ENCODE results near the gene TBXT.
"Not testable (repeated sequence)": the region's sequence is repeated elsewhere in the genome, so short reads cannot be mapped to it uniquely, and the experiment has no call there.

TBXT gene, protein sequence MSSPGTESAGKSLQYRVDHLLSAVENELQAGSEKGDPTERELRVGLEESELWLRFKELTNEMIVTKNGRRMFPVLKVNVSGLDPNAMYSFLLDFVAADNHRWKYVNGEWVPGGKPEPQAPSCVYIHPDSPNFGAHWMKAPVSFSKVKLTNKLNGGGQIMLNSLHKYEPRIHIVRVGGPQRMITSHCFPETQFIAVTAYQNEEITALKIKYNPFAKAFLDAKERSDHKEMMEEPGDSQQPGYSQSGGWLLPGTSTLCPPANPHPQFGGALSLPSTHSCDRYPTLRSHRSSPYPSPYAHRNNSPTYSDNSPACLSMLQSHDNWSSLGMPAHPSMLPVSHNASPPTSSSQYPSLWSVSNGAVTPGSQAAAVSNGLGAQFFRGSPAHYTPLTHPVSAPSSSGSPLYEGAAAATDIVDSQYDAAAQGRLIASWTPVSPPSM

DNA sequence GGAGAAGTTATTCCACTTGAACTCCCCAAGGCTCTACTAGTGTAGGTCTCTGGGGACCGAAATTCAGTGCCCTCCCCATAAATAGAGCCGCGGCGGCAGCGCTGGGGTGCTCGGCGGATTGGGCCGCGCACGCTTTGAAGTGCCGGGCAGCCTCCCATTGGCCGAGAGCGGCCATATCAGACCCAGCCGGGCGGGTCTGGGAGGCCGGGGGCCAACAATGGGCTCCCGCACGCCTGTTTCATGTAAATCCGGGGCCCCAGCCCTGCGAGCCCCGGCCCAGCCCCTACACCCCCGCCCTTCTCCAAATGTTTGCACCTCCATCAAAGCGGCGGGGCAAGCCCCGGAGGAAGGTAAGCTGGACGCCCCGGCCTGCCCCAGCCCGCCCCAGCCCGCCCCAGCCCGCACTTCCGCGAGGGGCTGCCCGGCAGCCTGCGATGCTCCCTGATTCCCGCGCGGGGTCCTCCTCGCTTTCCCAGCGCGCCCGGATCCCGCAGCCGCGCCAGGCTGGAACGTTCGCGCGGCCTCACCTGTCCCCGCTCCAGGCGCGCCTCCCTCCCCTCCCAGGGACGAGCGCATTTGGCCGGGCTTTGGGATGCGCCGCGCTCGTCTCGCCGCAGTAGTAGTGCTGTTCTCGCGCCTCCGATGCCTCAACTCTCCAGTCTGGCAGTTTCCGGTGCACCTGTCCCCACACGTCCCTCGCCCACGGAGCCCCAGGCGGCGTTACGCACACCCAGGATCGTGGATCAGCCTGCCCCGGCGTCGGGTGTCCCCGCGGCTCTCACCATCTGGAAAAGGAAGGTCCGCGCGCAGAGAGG lies at the start of gene TBXT:
TSS of gene TBXT (minus strand) at position 51 of the 815 bp plus-strand sequence. CDS start 260 bp downstream, outside the sequence.
- no peak for DNase-seq

DNA sequence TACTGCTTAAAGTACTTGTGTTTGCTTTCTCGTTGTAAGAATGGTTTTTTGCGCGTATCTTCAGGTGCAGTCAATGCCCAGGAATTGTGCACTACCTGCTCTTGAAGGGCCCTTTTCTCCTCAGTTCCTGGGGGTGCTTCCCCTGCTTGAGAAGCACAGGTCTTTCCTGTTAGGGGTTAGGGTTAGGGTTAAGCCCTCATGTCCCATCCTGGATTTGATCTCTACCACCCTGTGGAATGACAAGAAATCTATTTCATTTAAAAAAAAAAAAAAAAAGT lies 39.6 kb upstream of the TBXT start:
- DNase-seq, result no peak

DNA sequence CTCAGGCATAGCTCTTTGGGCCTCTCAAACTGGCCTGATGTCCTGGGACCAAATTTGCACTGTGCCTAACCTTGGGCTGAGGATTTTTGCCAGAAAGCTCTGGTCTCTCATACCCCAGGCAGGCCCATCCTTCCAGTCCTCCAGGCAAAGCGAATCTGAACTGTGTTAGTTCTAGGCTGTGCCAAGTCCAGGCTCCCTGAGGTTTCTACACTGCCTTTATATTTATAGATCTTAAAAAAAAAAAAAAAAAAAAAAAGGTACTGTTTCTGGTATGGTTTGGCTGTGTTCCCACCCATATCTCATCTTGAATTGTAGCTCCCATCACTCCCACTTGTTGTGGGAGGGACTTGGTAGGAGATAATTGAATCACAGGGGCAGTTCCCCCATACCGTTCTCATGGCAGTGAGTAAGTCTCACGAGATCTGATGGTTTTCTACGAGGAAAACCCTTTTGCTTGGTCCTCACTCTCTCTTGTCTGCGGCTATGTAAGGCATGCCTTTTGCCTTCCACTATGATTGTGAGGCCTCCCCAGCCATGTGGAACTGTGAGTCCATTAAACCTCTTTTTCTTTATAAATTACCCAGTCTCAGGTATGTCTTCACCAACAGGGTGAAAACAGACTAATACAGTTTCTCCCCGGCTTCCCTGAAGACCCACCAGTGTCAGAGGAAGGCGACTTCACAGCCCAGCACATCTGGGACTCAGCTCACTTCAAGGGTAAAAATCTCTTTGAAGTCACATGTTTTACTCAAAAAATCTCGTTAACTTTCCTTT lies 39.0 kb upstream of the TBXT start:
- DNase-seq, result no peak

DNA sequence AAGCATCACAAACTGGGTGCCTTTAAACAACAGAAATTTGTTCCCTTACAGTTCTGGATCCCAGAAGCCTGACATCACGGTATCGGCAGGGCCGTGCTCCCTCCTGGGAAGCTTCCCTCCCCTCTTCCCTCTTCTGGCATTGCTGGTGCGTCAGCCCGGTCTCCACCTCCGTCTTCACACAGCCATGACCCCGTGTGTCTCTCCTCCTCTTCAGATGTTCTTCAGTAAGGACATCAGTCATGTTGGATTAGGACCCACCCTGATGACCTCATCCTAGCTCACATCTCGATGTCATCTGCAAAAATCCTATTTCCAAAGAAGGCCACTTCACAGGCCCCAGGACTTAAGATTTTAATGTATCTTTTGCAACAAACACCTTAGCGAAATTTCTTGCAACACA lies 38.4 kb upstream of the TBXT start:
- no peak for DNase-seq

DNA sequence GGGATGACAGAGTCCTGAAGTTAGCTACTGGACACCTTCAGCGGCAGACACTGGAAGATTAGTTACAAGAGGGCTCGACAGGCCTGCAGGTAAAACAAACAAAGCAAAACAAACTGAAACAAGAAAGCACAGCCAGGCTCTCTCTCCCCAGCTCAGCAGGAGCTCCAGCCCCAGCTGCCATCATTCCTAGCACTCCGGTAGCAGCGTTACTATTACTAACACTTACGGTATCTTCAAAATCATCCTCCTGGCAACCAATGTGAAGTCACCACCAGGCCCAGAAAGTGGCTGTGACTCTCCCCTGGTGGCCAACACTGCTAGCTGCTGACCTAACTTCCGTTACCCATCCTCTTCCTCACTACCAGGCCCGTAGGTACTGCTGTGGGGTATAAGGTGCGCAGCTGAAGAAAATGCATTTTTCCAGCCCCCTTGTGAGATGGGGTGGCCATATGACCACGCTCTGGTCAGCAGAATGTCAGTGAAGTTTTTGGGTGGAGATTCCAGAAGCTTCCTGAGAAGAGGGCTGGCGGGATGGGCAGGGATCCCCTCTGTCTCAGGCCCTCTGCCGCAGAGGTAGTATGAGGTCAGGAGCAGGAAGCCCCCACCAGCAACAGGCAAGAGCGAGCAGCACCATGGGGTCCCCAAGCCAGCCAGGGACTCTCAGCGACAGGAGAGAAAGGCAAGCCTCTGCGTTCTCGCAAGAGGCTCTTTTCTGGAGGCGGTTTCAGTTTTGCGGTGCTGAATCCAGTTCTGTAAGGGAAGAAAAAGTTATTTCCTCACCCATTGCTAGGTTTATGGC lies 37.4 kb upstream of the TBXT start:
- DNase-seq, result no peak

DNA sequence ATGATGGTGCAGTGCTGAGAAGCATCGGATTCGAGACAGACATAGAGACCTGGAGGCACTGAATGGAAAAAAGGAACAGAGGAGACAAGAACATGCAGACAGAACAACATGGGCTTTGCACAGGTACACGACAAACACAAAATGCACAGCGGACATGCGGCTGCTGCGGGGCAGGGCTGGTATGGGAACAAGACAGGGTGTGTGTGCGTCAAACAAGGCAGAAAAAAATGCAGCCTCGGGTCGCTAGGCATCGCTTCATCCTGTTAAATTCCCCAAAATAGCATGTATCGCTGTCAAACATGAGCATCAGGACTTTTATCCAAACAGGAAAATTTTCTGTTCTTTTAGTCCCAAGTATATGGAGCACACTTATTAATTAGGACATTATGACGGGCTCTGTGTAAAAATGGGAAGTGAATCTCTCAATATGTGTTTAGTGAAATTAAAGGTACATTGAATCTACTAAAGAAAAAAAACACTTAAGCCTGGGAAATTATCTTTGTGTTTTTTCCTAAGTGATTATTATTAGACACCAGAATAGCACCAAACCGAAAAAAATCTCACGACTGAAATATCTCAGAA lies 36.1 kb upstream of the TBXT start:
- no peak for DNase-seq

DNA sequence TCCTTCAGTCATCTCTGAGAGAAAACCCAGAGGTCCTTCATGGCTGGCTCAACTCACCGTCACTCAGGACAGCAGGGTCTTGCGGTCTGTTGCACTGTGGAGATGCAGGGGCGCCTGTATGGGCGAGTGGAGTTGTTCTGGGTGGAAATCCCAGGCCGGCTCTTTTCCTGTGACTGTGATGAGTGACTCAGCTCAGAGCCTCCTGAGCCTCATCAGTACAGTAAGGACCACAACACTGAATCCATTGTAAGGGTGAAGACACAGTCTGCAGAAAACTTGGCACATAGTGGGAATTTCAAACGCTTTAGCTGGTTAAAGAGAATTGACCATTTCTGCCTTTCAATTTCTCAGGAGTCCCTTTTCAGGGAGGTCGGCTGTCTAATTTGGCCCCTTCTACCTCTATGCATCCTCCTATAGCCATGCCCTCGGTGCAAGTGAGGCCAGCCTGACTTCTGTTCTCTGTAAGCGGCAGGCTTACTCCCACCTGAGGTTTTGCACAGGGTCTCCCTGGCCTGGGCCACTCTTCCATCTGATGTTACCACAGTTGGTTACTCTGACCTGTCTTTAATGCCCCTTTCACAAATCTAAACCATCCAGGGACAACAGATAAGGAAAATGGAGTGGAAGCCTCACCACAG lies 35.5 kb upstream of the TBXT start:
- DNase-seq, result no peak

DNA sequence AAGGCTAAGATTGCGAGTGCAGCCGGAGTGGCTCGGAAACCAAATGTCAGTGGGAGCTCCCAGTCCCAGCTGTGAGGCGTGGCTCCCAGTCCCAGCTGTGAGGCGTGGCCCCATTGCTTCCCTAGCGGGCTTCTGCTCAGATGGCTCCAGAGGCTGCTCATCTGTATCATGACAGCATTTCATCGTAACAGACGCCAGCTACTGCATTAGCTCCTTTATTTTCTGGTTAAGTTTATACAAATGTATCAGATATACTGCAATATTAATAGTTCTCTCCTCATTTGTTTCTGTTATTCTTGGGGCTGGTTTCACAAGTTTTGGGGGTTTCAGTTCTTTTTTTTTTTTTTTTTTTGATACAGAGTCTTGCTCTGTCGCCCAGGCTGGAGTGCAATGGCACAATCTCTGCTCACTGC lies 34.7 kb upstream of the TBXT start:
- no peak for DNase-seq

DNA sequence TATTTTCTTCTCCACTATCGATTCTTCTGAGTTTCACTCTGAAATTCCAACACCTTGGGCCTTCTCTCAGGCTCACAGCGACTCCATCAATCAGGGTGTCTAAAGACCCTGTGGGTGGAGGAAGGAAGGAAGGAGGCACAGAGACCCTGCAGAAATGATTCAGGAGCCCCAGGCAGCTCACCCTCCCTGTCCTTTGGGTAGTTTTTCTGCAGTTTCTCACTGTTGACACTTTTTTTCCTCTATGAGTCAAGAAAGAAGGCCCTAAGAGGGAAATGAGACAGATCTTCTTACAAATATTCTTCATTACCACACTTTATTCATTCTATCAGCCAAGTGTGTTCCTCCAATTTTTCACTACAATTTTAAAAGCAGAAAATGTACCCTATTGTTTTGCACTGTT lies 34.2 kb upstream of the TBXT start:
- DNase-seq, result no peak

DNA sequence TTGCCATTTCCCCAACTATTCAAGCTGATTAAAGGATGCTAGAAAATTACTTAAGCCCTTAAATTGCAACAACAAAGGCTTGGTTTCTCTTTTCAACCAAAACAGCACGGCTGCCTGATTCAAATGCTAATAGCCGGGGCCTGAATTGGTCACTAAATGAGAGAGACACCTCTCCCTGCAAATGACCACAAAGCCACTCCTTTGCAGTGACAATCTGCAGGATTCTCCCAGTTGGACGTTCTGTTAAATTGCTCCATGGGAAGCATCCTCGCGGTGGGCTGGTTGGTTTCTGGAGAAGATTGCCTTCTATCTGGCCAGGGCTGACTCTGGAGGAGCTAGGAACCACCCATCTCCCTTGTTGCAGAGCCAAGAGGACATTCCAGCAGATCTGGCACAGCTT lies 29.7 kb upstream of the TBXT start:
- no peak for DNase-seq

DNA sequence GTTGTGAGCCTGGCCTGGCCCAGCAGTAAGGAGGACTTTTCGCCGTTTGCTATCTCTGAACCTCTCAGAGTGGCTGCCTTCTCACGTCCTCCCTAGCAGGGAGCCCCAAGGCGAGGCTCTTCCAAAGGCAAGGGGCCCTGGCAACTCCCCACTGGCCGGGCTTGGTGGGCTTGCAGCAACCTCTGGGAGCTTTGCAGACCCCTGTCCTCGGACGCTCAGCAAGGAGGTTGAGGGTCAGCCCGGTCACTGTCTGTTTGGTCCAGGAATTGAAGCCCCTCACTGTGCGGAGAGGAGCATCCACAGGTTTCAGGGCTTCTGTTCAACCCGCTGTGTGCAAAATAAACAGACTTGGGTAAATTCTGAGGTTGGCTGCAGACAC lies 28.2 kb upstream of the TBXT start:
- DNase-seq, result no peak

DNA sequence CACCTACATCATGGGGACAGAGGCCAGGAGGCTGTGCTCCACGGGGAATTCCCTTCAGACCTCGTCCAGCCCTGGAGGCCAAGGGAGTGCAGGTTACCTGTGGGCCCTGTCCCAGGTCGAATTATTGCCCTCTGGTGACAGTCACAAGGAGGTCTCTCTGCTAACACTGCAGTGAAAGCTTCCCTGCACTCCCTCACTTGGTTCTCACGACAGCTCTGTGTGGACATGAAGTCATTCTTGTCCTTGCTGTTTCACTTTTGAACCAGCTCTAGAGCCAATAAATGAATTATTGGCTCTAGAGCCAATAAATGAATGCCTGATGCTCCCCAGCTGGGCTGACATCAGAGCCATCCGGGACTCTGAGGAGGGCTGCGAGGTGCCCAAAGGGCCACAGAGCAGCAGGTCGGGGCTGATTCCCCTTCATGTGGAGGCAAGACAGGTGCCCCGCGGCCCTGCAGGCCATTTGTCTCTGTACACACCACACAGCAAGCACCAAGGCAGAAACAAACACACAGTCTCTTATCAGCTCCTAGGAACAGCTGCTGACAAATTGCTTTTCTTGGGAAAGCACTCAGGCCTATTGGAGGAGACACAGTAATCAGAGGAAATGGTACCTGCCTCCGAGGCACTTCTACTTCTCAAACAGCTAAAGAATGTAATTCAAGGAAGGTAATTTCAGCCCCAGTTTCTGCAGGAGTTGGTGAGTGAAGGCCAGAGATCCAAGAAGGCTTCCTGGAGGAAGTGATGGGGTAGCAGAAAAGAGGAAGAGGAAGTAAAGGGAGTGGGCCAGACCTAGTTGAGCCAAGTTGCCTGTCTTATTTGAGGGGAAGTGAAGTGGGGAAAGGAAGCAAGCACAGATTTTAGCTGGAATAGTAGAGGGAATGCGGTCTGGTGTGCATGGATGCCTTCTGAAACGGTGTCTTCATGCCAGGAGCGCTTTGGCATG lies 27.5 kb upstream of the TBXT start:
- DNase-seq, result no peak

DNA sequence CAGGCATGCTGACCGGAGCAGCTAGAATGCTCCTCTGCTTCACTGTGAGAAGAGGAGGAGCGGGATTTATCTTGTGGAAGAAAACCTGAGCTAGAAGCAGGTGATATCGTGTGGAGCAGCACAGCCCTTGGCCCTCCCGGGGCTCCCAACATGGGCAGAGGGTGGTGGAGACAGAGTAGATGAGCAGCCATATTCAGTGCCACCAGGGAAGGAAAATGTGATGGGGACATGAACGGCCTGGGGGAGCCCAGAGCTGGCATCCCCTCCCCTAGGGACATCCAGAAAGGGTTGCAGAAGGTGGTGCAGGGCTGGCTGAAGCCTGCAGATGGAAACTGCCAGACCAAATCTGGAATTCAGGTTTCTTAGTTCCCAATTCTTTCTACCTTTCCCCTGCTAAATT lies 24.9 kb upstream of the TBXT start:
- DNase-seq, result no peak

DNA sequence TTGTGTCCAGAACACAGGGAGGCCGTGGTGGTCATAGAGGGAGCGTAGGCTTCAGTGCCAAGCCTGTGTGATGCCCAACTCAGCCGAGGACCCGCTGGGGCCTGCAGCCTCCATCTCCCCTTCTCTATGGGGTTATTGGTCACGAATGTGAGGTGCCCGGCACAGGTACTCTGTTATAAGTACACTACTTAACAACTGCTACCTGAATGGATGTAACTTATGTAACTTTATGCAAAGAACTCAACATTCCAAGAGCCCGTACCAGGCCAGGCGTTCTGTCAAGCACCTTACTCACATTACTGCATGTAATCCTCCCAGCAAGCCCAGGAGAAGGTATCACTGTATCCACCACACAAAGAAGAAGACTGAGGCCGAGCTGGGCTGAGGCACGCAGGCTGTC lies 24.5 kb upstream of the TBXT start:
- no peak for DNase-seq

DNA sequence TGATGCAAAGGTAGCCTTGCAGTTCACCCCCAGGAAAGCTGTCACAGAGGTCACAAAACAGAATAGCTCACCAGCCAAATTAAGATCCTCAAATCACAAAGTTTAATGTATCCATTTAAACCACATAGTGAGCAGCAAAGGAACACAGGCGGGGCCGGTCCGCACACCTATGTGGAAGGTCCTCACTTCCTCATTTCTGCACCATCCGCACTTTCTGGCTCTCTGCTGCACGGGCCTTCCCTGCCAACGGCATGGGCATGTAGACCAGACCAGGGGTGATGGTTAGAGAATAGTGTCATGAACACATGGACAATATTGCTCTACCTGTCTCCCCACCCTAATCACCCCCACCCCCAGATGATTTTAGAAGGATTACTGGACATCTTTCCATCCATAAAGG lies 12.1 kb upstream of the TBXT start:
- no peak for DNase-seq

DNA sequence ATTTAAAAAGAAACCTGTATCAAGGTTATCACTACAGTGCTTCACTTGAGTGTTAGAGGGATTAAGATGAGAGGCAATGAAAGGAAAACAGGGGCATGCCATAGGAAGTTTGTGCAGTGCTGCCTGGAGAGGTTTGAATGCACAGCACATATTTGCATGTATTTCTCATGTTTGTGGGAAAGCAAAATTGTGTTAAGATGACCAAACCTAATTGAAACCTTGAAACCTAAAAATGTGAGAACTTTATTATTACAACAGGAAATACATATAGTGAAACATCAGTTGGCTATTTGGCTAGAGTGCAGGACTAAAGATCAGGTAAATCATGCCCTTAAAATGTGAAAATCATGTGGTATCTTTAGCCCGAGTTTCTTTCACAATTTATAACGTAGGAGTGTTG lies 8.5 kb upstream of the TBXT start:
- DNase-seq, result no peak

DNA sequence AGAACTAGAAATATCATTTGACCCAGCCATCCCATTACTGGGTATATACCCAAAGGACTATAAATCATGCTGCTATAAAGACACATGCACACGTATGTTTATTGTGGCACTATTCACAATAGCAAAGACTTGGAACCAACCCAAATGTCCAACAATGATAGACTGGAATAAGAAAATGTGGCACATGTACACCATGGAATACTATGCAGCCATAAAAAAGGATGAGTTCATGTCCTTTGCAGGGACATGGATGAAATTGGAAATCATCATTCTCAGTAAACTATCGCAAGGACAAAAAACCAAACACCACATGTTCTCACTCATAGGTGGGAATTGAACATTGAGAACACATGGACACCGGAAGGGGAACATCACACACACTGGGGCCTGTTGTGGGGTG lies 7.4 kb upstream of the TBXT start:
- DNase-seq, result not testable (repeated sequence)

DNA sequence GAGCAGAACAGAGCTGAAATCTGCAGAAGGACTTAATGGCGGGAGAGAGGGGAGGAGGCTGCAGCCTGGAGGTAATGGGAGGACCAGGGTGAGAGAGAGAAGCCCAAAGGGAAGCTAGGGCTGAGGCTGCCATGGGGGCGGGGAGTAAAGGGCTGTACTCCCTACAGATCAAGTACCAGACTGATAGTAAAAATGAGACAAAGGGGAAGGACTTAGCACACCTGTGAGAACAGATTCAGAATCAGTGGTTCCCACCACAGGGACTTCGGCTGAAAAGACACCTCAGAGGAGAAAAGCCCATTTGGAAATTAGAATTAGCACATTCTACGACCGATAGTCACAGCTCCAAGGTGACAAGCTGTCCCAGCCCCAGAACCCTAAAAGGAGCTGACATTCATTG lies 6.4 kb upstream of the TBXT start:
- no peak for DNase-seq

DNA sequence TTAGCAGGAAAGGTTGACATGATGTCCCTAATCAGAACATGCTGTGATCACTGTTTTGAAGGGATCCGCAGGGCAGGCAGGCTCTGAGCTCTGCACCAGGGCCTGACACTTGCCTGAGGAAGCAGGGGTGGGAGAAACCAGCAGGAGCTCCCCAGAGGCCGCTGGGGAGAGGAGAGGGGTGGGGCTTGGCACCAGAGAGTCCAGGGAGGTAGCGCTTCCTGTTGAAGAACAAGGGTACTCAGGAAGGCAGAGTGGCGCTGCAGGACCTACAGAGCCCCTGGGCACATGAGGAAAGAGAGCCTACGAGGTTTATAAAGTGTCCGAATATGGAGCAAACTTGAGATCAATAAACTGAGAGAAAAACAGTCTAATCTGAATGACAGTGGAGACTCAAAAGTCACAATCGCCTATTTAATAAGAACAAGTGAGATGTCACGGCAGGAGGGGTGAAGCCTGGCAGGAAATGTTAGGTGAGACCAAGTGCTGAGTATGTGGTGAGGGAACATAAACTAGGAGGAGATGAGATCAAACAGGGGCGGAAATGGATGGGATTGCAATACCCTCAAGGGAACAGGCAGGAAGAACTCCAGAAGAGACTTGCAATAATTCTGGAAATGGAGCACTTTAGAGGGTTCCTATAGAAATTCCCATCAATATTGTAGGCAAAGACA lies 5.8 kb upstream of the TBXT start:
- no peak for DNase-seq

DNA sequence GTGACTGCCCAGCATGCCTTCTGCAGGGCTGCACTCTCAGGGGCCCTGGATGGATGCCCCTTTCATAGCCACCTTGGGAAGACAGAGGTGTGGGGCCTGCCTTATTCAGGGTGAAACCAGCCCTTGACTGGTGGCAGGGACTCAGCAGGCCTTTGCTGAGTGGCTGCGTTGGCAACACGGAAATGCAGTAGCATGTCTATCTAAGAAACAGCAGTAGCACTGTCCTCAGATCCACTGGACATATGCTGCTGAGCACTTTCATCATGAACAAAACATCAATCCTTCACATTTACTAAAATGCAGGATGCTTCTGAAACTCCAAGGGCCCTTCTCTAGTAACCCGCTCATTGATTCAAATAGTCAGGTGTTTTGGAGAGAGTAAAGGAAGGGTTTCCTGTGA lies 4.9 kb upstream of the TBXT start:
- no peak for DNase-seq
